GM18909 (cell line): ENCODE data around the gene CD300C.
"Not testable (repeated sequence)": the region's sequence is repeated elsewhere in the genome, so short reads cannot be mapped to it uniquely, and the experiment has no call there.

Source experiments
- ATAC-seq: cut with Tn5 transposase; IDR thresholded peaks from one replicate; pipeline ENCODE4 v1.9.1; 2021; ENCODE audit warnings: mild to moderate bottlenecking; ENCODE audit not compliant: unreplicated experiment, poor library complexity

Gene CD300C

DNA sequence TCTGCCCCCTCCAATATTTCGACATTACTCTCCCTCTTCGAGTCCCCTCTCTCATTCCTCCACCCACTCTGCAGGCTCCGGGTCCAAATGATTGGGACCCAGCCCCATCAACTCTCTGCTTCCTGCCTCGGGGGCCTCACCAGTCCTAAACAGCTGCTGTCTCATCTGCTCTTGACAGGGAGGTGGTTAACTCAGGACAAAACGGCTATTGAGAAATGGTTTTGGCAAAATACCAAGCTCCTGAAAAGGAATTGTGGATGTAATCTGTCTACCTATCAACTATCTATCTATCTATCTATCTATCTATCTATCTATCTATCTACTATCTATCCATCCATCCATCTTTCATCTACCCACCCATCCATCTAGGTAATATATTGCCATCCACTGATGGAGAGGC lies 19.2 kb upstream of the CD300C start:
- ATAC-seq = no peak

DNA sequence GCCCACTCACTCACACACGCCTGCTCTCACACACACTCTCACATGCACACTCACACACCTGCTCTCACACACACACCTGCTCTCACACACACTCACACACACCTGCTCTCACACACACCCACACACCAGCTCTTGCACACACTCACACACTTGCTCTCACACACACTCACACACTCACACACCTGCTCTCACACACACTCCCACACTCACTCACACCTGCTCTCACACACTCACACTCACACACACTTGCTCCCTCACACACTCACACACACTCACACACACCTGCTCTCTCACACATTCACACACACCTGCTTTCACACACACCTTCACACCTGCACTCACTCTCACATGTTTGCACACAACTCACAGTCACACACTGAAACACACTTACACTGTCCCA lies 17.4 kb upstream of the CD300C start:
- no peak for ATAC-seq

DNA sequence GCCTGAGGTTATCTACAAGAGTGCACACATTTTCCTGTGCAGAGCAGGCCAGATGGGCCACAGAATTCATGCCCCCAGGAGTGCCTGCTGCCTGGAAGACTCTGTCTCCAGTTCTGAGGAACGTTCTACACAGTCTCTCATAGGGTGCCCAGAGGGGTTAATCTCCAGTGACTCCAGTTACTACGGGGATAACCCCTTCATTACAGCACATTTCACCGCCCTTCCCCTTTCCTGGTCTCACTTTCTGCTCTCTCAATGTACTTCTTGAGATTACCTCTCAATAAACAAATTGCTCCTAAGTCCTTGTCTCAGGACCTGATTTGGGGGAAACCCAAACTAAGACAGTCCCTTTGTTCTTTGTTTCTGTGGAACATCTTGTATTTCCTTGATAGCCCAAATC lies 15.7 kb upstream of the CD300C start:
- no peak for ATAC-seq

DNA sequence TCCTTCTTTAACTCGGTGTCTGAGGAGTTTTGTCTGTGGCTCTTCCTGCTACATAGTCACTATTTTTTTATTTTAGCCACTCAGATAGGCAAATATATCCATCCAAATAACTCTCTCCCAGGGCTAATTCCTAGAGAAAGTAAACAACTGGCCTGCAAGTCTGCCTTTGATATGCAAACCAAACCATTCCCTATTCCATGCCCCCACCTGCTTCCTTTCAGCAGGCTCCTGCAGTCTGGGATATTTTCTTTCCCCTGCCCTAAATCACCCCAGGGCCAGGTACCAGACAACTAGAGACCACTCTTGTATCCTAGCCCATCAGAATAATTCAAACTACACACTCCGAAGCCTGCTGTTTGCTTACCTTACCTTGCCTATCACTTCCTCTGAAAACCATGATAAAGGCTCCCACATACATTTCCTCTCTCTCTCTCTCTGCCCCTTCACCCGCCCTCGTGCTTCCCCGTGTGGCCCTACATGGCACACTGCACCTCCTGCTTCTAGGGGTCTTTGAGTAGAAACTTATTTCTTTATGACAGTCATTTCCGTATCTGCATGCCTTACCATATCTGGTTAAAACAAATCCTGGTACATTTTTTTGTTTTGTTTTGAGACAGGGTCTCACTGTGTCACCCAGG lies 13.1 kb upstream of the CD300C start:
- no peak for ATAC-seq

DNA sequence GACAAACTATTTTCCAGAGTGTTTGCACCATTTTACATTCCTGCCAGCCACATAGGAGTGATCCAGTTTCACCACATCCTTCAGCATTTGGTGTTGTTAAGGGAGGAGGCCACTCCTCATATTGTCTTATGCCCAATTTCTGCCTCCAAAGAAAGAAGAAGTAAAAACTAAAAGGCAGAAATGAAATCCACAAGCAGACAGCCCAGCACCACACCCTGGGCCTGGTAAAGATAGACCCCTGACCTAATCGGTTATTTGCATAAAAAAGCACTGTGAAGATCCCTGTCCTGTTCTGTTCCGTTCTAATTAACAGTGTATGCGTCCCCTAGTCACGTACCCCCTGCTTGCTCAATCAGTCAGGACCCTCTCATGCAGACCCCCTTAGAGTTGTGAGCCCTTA lies 12.5 kb upstream of the CD300C start:
- not testable (repeated sequence) for ATAC-seq

DNA sequence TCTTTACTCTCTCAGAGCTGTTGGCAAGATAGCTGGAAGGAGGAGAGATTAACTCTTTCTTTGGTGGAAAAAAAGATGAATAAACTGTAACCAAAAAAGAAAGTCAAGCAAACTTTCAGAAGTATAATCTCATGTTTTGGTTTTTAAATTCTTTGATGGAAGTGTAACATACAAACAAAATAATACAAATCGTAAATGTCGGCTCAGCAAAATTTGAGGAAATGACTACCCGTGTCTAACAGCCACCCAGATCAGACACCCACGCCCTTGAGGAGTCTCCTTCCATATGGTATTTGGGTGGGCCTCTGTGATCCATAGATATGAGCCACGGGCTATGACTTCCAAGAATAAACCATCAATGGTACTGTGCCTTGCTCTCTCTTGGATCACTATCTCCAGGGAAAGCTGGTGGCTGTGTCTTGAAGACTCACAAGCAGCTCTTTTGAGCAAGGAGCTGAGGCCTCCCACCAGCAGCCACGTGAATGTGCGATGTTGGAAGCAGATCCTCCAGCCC lies 9.6 kb upstream of the CD300C start:
- no peak for ATAC-seq

DNA sequence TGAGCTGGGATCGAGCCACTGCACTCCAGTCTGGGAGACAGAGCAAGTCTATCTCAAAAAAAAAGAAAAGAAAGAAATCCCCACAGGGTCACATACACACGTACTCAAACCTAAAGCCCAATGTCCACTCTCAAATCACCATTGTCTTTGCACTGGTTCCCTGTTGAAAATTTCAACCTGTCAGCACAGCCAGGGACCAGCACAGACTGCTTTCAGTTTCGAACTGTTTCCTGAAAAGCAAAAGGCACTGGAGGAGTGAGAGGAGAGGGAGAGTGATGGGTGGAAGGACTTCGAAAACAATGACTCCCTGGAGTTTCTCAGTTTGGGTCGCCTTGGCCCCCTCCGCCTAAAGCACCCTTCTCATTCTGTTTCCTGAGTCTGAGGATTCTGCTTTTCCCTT lies 9.0 kb upstream of the CD300C start:
- no peak for ATAC-seq

DNA sequence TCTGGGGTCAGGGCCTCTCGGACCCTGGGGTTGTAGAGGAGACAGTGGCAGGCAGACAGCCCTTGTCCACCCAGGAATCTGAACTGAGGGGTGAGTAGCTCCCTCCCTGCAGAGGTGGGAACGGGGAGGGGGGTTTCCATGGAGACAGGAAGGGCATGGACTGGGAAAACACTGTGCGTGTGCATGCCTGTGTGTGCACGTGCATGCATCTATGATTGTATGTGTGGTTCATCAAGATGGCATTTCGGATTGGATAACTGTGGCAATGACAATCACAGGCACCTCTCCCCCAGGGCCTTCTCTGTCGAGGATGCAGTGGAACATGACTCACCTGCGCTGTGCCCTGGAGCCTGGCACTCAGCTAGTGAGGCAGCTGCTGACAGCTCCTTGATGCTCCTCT lies 6.1 kb upstream of the CD300C start:
- ATAC-seq = no peak

DNA sequence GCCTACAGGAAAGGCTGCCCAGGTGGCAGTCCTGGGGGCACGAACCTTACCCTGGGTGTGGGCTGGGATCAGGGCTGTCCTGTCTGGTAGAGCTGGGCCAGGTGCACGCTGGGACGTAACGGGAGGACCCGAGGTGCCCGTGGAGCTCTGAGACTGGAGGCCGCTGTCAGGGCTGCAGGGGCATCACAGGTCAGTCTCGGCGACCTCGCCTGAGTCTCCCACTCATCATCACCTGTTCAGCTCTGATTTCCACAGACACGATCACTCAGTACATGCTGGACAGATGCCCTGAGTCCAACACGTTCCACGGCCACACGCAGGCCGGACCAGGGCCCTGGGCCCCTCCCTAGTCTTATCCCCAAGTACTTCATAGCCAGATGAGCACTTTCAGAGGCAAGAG lies 4.7 kb upstream of the CD300C start:
- no peak for ATAC-seq

DNA sequence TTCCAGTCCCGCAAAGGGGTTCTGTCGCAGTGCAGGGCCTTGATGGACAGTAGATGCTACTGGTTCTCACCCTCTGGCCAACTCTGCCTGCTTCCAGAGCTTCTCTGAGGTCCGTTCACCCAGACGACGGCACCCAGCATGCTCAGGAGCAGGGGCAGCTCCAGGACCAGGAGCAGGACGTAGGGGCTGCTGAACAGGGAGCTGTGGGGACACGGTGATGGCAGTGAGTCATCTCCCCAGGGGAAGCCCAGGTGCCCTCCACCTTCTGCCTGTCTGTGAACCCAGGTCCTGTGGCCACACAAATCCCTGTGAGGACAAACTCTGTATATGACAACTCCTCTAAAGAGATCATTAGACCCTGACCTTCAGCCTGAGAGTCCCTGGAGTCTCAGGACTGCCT lies 3.4 kb upstream of the CD300C start:
- no peak for ATAC-seq

DNA sequence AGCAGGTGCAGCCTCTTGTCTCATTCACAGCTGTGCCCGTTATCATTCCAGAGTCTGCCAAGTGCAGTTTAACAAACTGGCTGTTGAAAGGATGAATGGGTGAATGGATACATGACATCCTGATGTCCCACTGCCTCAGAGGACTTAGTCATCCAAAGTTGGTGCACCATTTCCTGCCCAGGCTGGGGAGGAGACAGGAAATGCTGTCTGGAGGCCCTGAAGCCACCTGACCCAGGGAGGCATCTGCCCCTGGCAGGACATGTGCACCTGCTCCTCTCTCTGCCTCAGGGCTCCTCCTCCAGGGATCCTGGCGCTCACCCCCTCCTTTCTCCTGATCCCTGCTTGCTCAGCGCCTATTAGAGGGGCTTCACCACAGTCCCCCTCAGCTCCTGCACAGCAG lies 1.8 kb upstream of the CD300C start:
- no peak for ATAC-seq

DNA sequence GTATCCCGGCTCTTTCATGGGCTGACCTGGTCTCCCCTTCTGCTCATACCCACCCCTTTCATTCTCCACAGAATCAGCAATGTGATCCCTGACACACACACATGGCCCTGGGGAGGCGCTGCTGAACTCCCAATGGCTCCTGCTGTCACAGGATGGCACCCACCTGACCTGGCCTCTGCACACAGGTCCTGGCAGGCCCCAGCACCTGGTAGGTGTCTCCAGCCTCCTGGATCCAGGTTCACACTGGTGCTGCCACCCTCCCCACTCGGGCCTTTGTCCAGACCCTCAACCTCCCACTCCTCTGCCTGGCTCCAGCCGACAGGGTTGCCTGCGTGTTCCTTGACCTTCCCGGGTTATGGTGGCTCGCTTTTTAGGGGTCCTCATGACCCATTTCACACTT lies 1.3 kb upstream of the CD300C start:
- no peak for ATAC-seq

DNA sequence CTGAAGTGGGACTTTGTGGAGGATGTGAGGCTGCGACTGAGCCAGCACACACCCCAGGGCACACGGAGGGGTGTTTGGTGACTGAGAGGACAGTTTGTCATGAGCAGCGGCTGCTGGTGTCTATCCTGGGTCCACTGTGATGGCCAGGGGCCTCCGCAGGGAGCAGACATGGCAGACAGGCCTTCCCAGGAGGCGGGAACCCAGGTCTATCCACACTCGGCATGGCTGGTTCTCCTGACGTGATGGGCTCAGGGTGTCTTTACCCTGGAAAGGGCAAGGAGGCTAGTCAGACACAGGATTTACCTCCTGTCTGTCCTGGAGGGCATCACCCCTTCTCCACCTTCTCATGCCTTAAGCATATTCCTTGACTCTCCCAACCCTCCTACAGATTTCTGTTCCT lies 671 bp upstream of the CD300C start:
- ATAC-seq = no peak

DNA sequence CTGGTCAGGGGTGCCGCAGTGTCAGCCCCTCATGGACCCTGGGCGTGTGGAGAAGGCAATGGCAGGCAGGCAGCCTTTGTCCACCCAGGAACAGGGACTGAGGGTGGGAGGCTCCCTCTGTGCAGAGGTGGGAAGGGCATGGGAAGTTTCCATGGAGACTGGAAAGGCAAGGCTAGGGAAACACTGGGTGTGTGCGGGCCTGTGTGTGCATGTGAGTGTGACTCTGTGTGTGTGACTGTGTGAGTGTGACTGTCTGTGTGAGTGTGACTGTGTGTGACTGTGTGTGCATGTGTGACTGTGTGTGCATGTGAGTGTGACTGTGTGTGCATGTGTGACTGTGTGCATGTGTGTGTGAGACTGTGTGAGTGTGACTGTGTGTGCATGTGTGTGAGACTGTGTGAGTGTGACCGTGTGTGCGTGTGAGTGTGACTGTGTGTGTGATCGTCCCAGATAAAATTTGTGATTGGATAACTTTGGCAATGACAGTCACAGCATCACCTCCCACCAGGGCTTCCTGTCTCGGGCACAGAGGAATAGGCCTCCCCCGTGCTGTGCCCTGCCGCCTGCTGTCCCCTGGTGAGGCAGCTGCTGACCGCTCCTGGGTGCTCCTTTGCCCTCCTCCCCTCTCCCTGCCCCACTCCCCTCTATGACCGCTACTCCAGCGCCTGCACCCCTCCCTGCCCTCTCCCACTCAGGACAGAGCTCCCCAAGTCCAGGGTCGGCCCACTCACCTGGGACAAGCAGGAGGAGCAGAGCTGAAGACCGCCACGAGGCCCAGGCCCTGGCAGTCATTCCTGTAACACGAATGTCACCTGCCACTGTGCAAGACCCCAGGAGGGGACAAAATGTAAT lies 698 bp downstream of the CD300C start:
- ATAC-seq = no peak

DNA sequence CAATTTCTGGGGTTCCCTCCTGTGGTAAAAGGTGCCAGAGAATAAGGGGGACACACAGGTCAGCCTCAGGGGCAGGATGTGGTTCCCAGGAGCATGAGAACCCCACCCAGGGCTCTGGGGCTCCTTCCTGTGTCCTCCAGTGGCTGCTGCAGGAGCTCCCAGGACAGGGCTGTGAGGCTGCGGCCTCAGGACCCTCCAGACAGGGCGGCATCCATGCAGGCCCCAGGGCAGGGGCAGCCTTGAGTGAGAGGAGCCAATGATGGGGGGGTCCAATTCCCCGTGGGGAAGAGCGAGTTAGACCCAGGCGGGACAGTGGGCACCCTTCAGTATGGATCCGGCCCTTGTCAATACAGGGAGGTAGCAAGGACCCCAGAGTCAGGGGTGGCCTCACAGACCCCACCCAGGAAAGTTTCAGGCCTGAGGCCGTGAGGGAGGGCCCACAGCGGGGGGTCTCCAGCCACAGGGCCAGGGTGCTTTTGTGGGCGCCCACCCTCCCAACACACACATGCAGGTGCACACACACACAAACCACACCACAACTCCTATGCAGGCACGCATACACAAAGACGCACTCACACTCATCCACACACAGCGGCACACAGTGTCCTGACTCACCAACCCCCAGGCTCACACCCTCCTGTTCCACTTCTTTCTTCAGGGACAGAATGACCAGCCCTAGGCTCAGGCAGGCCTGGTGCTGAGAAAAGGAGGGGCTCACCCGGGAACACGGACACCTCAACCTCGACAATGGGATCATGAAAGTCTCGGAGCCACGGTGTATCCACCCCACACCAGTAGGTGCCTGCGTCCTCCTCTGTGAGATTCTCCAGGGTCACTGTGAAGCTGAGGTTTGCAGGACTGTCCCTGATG lies 1.8 kb downstream of the CD300C start:
- no peak for ATAC-seq

DNA sequence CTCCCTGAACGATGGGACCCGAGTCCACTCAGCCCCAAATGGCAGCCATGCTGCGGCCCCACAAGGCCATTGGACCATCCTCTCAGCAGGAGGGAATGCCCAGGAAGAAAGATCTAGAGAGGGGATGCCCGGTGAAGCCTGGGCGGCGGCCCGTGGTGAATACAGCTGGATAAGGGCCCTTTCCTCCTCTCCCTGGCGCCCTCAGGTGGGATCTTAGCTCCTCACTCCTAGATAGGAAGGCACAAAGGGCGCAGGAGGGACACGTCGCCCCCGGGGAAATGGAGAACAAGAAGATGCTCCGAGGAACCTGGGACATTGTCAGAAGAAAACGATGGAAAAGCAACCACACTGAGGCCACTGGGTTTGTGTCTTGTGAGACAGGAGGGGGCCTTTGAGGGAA lies 2.5 kb downstream of the CD300C start:
- no peak for ATAC-seq

DNA sequence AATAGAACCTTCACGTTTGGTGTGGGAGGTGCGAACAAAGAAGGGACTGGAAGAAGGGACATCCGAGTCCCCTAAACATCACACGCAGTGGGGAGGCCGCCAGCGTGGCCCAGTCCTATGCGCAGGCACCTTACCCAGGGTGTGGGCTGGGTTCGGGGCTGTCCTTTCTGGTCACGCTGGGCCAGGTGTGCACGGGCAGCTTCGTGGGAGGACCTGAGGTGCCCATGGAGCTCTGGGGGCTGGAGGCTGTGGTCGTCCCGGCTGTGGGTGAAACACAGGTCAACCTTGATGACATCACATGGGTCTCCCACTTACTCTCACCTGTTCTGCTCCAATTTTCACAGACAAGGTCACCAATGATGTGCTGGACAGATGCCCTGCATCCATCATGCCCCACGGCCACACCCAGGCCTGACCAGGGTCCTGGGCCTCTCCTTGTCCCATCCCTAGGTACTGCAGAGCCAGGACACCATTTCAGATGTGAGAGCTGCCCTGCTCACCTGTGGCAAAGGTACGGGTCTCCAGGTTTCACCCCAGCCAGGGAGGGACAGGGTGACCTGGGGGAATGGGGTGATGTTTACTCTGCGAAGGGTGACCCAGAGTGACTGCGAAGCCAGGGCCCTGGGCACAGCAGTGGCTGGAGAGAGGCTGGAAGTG lies 3.1 kb downstream of the CD300C start:
- ATAC-seq = no peak

DNA sequence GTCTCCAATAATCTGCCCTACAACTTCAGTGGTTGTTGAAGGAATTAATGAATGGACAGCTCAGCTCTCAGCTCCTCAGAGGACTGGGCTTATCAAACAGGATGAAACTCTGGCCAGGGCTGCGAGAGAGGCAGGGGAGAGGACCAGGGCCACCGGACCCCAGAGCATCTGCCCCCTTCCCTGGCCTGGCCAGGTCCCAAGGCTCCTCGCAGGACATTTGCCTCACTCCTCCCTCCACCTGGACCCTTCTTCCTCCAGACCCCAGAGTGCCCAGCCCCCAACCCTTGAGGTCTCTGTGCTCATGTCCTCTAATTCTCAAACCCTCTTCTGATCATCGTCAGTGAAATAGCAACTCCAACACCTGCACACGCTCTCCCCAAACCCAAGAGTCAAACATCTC lies 3.7 kb downstream of the CD300C start:
- ATAC-seq = no peak

DNA sequence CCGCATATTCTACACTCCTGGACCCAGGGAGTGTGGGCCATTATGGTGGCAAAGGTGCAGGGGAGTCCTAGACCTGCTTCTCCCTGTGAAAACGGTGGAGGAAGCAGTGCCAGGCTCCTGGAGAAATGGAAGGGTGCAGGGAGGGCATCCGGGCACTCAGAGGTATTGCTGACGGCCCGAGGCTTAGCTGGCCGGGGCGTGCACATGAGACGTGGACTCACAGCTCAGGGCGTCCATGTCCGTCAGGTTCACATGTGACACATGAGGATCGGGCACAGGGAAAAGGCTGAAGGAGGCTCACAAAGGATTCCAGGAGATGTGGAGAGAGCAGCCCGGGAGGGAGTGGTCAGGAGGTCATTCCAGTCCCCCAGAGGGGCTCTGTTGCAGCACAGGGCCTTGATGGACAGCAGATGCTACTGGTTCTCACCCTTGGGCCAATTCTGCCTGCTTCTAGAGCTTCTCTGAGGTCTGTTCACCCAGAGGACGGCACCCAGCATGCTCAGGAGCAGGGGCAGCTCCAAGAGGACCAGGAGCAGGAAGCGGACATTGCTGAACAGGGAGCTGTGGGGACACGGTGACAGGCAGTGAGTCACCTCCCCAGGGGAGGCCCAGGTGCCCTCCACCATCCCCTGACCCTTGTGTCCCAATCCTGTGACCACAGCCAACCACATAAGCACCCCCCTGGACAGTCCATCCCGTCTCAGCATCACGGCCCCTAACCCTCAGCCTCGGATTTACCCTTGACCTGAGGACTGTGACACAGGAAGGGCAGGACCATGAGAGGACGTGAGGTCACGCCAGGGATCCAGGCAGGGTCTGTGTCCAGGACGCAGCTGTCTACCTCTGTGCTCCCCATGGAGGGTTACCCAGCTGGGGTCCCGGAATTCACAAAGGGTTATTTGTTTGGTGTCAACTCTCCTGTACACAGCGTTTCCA lies 4.5 kb downstream of the CD300C start:
- ATAC-seq = no peak
